GM18858 (cell line): ENCODE results near the gene SIPA1L3.
"Not testable (repeated sequence)": the region's sequence is repeated elsewhere in the genome, so short reads cannot be mapped to it uniquely, and the experiment has no call there.

Source experiments
- ATAC-seq: cut with Tn5 transposase; IDR thresholded peaks from one replicate; pipeline ENCODE4 v1.9.1; 2021; ENCODE audit not compliant: unreplicated experiment

The SIPA1L3 gene

DNA sequence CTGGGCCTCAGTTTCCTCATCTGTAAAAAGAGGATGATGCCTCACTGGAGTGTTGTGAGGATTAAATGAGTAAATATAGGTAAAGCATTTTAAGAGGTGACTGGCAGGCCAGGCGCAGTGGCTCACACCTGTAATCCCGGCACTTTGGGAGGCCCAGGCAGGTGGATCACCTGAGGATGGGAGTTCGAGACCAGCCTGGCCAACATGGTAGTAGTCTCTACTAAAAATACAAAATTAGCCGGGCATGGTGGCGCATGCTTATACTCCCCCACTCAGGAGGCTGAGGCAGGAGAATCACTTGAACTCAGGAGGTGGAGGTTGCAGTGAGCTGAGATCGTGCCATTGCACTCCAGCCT lies 317.8 kb downstream of the SIPA1L3 start:
- ATAC-seq, result not testable (repeated sequence)

DNA sequence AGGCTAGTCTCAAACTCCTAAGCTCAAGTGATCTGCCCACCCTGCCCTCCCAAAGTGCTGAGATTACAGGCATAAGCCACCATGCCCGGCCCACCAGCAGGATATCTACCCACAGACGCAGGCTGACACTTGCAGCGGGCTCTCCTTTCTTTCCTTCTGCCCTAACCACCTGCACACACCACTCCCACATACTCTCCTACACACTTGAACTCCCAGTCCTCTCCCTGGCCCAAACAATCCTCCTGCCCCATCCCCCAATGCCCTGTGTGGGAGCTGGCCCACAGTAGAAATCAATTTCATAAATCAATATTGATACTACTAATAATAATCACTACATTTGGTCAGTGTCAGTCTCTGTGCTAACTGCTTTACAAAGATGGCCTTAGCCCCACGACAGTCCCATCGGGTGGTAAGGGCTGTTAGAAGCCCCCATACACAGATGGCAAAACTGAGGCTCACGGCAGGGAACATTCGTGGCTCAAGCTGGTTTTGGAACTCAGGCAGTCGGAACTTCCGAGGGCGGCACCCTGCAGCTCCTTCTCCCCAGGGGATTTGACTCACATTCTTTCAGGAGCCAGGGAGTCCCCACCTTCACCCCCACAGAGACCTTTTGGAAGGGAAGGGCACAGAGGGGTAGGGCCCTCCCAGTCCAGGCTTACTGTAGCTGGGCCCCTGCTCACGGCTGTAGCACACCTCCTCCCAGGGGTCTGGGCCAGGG lies 320.4 kb downstream of the SIPA1L3 start:
- ATAC-seq, result no peak

DNA sequence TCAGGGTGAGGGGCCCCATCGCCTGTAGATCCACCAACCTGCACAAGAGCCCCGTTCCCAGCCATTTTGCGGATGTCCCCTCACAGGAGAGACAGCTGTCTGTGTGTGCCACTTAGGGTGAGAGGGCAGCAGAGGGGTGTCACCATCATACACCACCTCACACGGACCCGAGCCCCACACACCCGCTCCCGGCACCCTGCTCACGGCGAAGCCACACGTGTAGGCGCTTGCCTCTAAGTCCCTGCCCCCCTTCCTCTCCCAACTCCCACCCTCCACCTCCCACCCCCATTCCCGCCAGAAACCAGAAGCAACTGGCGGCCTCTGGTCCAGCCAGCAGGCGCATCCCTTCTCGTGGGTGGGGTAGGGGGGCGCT lies 321.0 kb downstream of the SIPA1L3 start:
- ATAC-seq, result no peak

DNA sequence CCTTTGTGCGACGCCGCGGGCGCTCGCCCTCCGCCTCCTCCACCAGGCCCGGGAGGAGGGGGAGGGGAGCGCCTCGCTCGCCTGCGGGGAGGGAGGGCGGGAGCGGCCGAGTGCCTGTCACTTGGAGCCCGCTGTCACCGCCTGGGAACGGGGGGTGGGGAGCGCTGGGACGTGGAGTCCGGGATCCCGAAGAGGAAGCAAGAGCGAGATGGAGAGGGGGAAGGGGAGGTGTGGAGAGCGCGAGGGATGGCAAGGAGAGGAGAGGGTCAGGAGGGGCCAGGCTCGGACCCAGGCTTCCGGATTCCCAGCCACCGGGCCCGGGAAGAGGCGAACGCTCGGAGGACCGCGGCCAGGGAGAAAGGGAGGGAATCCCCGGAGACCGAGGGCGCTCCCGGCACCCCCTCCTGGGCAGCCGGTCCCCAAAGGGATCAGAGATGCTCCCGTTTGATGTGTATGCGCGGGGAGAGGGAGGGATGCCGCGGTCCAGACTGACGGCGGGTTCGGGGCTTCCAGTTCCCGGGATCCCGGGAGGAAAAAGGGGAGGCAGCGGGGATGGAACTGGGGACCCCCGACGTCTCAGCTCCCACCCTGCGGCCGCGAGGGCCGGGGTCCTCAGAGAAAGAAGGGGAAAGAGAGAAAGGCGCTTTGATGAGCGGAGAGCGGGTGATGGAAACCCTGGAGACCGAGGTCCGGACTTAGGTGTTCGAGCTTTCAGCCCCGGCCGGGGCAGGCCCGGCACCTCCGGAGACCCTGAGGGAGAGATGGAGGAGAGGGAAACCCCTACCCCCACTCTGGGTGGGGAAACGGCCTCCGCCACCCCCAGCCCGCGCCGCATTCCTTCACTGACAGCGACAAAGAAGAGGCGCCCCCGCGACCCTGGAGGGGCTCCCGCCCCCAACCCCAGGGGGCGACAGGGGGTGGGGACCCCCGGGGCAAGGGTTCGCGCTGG lies 321.8 kb downstream of the SIPA1L3 start:
- ATAC-seq, result no peak

DNA sequence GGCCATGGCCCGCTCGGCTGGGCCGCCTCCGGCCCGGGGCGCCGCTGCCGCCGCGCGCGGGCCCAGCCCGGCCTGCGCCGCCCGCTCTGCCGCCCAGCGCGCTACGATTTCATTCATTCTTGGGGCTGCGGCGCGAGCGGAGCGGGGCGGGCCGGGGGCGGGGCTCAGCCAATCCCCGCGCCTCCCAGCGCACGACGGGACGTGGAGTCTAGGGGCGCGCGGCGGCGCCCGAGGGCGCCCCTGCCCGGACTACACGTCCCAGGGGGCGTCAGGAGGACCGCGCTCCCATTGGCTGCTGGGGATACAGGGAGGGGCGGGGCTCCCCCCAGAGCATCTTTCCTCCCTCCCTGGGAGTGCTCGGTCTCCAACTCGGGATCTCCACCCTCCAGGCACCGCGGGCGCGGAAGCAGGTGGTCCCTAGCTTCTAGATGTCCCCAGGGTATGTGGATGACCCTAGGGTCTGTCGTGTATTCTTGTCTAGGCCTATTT lies 322.6 kb downstream of the SIPA1L3 start:
- no peak for ATAC-seq

DNA sequence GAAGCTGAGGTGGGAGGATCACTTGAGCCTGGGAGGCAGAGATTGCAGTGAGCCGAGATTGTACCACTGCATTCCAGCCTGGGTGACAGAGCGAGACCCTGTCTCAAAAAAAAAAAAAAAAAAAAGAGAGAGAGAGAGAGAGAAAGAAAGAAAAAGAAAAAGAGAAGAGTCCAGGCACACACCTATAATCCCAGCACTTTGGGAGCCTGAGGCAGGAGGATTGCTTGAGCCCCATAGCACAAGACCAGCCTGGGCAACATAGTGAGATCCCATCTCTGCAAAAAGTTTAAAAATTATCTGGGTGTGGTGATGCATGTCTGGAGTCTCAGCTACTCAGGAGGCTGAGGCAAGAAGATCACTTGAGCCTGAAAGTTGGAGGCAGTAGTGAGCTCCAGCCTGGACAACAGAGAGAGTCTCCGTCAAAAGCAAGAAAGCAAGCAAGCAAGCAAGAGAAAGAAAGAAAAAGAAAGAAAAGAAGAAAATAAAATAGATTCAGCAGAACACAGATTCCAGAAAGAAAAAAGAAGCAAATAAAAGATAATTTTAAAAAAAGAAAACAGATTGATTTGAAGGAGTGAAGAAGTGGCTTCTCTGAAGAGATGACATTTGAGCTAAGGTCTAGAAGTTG lies 323.6 kb downstream of the SIPA1L3 start:
- not testable (repeated sequence) for ATAC-seq

DNA sequence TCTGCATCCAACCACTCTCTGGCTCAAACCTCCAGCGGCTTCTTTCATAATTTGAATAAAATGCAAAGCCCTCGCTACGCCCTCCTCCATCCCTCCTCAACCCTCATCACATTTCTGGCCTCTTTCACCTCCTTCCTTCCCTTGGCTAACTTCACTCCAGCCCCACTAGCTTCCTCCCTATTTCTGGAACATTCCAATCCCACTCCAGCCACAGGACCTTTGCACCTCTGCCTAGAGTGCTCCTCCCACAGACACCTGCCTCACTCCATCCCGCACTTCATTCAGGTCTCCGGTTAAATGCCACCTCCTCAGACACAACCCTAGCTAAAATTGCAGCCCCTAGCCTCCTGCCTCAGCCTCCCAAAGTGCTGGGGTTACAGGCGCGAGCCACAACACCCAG lies 324.9 kb downstream of the SIPA1L3 start:
- no peak for ATAC-seq

DNA sequence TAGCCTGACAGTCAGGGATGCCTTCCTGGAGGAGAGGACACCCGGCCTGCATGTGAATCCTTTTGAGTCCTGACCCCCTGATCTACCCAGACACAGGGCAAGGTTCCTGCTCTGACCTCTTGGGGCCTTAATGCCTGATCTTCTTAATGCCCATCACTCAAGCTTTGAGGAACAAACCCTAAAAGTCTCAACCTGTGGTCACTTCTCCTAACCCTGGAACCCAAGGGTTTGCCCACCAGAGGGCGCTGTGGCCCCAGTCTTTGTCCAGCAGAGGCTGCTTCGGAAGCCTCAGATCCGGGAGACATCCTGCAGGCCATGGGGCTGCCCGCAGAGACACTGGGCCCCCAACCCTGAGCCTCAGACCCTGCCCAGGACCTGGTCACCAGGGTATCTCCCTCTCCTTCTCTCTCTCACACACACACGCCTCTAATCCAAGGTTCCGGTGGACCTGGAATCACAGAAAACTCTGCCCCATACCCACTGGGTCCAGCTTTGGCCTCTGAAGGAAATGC lies 326.8 kb downstream of the SIPA1L3 start:
- ATAC-seq, result no peak

DNA sequence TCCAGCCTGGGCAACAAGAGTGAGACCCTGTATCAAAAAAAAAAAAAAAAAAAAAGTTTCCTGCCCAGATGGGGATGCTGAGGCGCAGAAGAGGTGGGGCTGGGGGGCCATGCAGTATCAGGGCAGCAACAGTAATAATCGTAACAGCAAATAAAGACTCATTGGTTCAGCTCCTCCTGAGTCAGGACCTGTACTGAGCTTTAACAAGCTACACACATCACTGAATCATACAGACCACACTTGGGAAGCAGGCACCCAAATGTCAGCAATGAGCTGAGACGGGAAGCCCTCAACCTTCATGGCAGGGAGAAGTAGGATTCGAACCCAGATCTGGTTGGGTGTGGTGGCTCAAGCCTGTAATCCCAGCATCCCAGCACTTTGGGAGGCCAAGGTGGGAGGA lies 327.6 kb downstream of the SIPA1L3 start:
- ATAC-seq, result no peak

DNA sequence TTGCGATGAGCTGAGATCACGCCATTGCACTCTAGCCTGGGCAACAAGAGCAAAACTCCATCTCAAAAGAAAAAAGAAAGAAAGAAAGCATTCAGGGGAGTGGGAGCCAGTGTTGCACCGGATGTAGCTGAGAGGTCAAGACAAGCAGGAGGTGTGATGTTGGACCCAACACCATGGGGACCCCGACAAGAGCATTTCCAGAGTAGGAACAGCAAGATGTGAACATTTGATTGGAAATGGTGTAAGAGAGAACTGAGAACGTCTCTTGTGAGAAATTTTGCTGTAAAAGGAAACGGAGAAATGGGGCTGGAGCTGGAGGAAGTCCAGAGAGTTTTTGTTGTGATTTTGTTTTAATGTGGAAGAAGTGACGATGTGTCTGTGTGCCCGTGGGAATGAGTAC lies 332.8 kb downstream of the SIPA1L3 start:
- no peak for ATAC-seq

DNA sequence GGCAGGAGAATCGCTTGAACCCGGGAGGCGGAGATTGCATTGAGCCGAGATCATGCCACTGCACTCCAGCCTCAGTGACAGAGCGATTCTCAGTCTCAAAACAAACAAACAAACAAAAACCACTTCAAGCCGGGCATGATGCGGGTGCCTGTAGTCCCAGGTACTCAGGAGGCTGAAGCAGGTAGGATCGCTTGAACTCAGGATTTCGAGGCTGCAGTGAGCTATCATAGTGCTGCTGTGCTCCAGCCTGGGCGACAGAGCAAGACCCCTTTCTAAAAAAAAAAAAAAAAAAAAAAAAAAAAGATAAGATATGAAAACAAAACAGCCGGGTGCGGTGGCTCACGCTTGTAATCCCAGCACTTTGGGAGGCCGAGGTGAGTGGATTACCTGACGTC lies 336.3 kb downstream of the SIPA1L3 start:
- no peak for ATAC-seq

DNA sequence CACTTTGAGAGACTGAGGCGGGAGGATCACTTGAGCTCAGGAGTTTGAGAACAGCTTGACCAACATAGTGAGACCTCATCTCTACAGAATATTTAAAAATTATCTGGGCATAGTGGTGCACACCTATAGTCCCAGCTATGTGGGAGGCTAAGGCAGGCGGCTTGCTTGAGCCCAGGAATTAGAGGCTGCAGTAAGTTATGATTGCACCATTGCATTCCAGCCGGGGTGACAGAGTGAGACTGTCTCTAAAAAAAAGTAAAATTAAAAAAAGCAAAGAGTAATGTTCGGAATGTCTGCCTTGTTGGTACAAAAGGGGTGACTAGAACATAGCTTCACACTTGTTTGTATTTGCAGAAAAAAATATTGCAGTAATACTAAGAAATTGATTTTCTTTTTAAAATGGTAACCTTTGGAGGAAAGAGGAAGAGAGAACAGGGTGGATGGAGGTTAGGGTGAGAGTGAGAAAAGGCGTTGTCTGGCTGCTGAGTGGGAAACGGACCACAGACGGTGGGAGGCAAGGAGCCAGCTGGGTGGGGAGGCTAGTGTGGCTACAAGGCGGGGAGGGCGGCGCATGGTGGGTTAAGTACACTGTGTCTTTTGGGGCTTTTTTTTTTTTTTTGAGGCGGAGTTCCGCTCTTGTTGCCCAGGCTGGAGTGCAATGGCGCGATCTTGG lies 339.0 kb downstream of the SIPA1L3 start:
- no peak for ATAC-seq

DNA sequence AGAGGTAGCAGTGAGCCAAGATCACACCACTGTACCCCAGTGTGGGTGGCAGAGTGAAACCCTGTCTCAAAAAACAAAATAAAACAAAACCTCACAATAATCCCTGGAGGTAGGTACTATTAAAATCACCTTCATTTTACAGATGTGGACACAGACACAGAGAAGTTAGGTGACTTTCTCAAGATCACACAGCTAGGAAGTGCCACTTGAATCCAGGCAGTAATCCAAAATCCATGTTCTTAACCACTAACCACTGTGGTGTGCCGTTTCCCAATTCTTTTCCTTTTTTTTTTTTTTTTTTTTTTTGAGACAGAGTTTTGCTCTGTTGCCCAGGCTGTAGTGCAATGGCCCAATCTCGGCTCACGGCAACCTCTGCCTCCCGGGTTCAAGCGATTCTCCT lies 340.1 kb downstream of the SIPA1L3 start:
- ATAC-seq, result no peak

DNA sequence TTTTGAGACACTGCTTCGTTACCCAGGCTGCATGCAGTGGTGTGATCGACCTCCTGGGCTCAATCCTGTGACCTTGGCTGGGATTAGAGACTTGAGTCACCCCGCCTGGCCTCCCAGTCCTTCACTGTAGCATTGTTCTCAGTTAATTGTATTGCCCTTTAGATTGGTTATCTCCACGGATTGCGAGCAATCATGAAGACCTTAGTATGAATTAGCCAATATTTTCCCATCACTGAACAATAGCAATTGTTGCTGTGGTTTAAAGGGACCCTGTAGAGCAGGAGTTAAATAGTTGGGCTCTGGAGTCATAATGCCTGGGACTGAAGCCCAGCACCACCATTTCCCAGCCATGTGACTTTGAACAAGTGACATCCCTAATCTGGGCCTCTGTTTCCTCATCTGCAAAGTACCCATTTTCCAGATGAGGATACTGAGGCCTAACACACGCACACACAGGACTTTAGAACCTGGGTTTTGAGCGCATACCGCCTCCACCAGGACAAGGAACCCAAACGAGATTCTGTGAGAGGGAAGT lies 340.8 kb downstream of the SIPA1L3 start:
- ATAC-seq, result no peak

DNA sequence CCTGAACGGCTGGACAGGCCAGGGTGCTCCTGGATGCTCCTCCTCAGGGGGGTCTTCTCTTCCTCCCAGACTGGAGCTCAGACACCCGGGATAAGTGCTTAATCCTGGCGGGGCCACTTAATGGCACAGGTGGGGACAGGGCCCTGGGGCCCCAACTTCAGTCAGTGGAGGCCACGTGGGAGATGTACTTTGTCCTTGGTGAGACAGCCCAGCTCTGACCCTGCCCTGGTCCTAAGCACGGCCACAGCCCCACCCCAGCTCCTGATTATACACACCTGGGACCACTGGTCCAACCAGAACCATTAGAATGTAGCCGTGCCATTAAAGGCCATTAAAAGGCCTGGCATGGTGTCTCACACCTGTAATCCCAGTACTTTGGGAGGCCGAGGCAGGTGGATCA lies 341.4 kb downstream of the SIPA1L3 start:
- ATAC-seq, result no peak

DNA sequence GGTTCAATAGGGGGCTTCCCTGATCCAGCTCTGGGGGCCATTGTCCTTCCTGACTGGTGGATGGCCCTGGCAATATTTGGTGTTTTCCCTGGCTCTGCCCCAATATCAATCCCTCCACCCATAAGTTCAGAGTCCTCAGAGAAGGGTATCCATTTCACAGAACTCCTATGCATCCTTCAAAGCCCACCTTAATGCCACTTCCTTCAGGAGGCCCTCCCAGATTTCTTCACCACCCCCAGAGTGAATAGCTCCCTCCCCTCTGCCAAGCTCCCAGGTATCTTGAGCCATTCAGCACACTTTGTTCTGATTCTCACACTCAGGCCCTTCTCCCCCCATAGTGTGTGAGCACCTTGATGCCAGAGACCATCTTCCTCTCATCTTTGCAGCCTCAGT lies 343.4 kb downstream of the SIPA1L3 start:
- ATAC-seq, result no peak

DNA sequence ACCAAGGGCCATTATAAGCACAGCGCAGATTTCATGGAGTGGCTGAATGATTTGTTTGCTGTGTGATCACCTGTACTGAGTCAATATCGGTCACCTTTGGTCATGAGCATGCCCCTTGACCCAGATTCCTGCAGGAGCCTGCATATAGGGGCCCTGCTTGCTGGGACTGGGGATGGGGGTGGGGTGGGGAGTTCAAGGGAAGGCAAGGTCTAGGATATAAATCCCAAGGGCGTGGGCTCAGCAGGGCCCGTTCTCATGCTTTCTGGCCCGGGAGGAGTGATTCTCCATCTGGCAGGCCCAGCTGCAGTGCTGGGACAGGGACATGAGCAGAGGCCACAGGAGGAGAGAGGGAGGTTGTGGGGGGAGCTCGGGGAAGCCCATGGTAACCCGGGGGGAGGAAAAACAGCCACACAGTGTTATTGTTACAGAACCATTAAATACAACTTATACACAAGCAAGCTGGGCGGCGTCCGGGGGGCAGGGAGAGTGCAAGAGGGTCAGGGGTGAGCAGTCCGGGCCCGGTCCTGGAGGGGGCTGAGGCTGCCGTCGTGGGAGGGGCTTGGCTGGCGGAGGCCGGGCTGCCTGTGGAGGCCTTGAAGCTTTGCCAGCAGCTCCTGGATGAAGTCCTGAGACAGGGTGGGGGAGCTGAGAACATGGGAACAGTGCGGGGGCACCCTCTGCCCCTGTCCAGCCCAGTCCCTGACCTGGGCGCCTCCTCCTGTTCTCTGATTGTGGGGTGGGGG lies 344.0 kb downstream of the SIPA1L3 start:
- ATAC-seq, result no peak

DNA sequence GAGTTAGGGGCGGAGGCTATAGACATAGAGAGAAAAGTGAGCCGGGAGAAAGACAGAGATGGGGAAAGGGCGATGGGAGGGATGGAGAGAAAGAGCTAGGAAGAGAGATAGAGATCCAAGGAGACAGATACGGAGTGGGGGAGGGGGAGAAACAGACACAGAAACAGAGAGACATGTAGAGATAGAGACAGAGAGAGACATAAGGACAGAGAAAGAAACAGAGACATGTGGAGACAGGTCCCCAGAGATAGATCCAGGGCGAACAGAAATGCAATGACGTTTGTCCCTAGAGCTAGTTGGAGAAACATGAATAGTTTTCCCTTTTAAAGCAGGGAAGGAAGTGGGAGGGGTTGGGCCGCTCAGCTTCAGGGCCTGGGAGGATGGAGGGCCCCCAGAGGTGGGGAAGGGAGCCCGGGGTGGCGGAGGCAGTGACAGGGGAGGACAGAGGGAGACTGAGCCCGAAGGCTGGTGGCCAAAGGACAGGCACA lies 344.6 kb downstream of the SIPA1L3 start:
- no peak for ATAC-seq

DNA sequence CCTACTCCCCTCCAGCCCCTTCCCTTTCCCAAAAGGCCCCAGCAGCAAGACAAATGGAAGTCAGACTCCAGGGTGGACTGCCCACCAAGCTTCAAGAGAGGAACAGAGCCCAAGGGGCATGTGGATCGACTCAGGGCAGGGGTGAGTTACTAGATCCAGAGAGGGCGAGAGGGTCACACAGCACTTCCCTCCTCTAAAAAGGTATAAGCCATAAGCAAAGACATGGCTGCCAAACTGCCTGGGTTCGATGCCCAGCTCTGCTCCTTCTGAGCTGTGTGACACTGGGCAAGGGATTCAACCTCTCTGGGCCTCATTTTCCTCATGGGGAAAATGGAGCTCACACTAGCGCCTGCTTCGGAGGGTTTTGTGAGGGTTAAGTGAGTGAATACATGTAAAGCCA lies 345.4 kb downstream of the SIPA1L3 start:
- no peak for ATAC-seq
